GM12878 (cell line): ENCODE results near the gene HINFP. TPM values are rescaled to one million over a fixed set of nuclear protein-coding genes. Genes with fewer than 3 reads are reported as not detected.

Source experiments
- ATF7 ChIP-seq: fragments of 450-650 bp; IDR thresholded peaks from 2 replicates; pipeline ENCODE4 v1.6.1; 2016; ENCODE audit warnings: low read depth, mild to moderate bottlenecking
- BMI1 ChIP-seq: fragments of 450-650 bp; IDR thresholded peaks from 2 replicates; pipeline ENCODE4 v1.6.1; 2016; ENCODE audit warnings: mild to moderate bottlenecking, moderate library complexity, borderline replicate concordance
- CBX3 ChIP-seq: fragments of 200-600 bp; sonication (generic); IDR thresholded peaks from 2 replicates; pipeline ENCODE4 v1.6.1; 2016; ENCODE audit warnings: low read depth, borderline replicate concordance
- EED ChIP-seq: sonication (generic); IDR thresholded peaks from 2 replicates; pipeline ENCODE4 v1.6.1; 2016; ENCODE audit warnings: antibody characterized with exemption, low read depth
- FOS ChIP-seq: IDR thresholded peaks from 3 replicates; pipeline ENCODE4 v1.6.1; 2011; ENCODE audit warnings: borderline replicate concordance; ENCODE audit not compliant: insufficient read length; ENCODE audit errors: extremely low read depth
- HCFC1 ChIP-seq: fragments of 150-350 bp; IDR thresholded peaks from 2 replicates; pipeline ENCODE4 v1.6.1; 2014; ENCODE audit warnings: low read length
- MXI1 ChIP-seq: fragments of 150-350 bp; IDR thresholded peaks from 2 replicates; pipeline ENCODE4 v1.6.1; 2011; ENCODE audit warnings: low read depth, mild to moderate bottlenecking, inconsistent platforms, low read length, improper control_type of control experiment
- MYB ChIP-seq: fragments of 150-350 bp; IDR thresholded peaks from 2 replicates; pipeline ENCODE4 v1.6.1; 2014; ENCODE audit warnings: mild to moderate bottlenecking, low read depth, low read length, borderline replicate concordance
- NBN ChIP-seq: fragments of 450-650 bp; IDR thresholded peaks from 2 replicates; pipeline ENCODE4 v1.6.1; 2016
- NR2C1 ChIP-seq: fragments of 450-650 bp; IDR thresholded peaks from 2 replicates; pipeline ENCODE4 v1.6.1; 2017; ENCODE audit warnings: antibody characterized with exemption, mild to moderate bottlenecking, moderate library complexity
- POLR2A ChIP-seq: IDR thresholded peaks from 2 replicates; pipeline ENCODE4 v1.6.1; 2011; ENCODE audit warnings: low read depth, mild to moderate bottlenecking, low read length
- SMARCA5 ChIP-seq: fragments of 450-650 bp; IDR thresholded peaks from 2 replicates; pipeline ENCODE4 v1.6.1; 2017; ENCODE audit warnings: mild to moderate bottlenecking
- STAT1 ChIP-seq: fragments of 450-650 bp; conservative IDR thresholded peaks from 2 replicates; pipeline ENCODE4 v1.6.1; 2014; ENCODE audit warnings: antibody characterized with exemption, mild to moderate bottlenecking
- ZNF207 ChIP-seq: fragments of 450-650 bp; IDR thresholded peaks from 2 replicates; pipeline ENCODE4 v1.6.1; 2014; ENCODE audit warnings: antibody characterized with exemption, mild to moderate bottlenecking, borderline replicate concordance
- ZNF622 ChIP-seq: fragments of 450-650 bp; IDR thresholded peaks from 2 replicates; pipeline ENCODE4 v1.6.1; 2017; ENCODE audit warnings: mild to moderate bottlenecking, inconsistent platforms
- polyA plus RNA-seq, 11 experiments: library from polyadenylated mRNA; depleted of rRNA in 4 of 11; unstranded in 6 of 11; stranded (reverse) in 5 of 11; fragments of >200 nt; fragmentation: Nextera tagmentation in 4 of 11; fragmentation: Illumina TruSeq in 1 of 11; extraction: Ambion mirVana in 4 of 11; extraction: Trizol in 1 of 11; gene quantifications; 1 replicate in 1 of 11; 2 replicates in 10 of 11; pipeline versions ENCODE4 v1.2.1 to v1.2.3, GENCODE V29; 2011 to 2016; ENCODE audit warnings: inconsistent platforms in 2 of 11, missing spikeins in 2 of 11, low read depth in 1 of 11
- total RNA-seq, 4 experiments: library from RNA; depleted of rRNA in 3 of 4; stranded (reverse); fragments of >200 nt in 3 of 4; fragmentation: Illumina TruSeq in 1 of 4; extraction: Trizol in 1 of 4; gene quantifications; 2 replicates each; pipeline versions ENCODE4 v1.2.1 to v1.2.3, GENCODE V29; 2013 to 2021
- TF ChIP-seq, protein P1 (sequence below): fragments of 450-650 bp; IDR thresholded peaks from 2 replicates; pipeline ENCODE4 v1.6.1; 2018; ENCODE audit warnings: mild to moderate bottlenecking, low read depth, moderate library complexity; ENCODE audit not compliant: partially characterized antibody
- TF ChIP-seq, protein P2 (sequence below): IDR thresholded peaks from 2 replicates; pipeline ENCODE4 v1.6.1; 2011; ENCODE audit warnings: low read depth, low read length, improper control_type of control experiment, borderline replicate concordance
- TF ChIP-seq, protein P3 (sequence below): fragments of 450-650 bp; IDR thresholded peaks from 2 replicates; pipeline ENCODE4 v1.6.1; 2014; ENCODE audit warnings: mild to moderate bottlenecking
- TF ChIP-seq, protein P4 (sequence below): IDR thresholded peaks from 2 replicates; pipeline ENCODE4 v1.6.1; 2011; ENCODE audit warnings: low read depth, mild to moderate bottlenecking, low read length, moderate library complexity, borderline replicate concordance; ENCODE audit errors: extremely low read depth
- TF ChIP-seq, protein P5 (sequence below): fragments of 150-350 bp; IDR thresholded peaks from 2 replicates; pipeline ENCODE4 v1.6.1; 2016; ENCODE audit warnings: low read depth, low read length
- TF ChIP-seq, protein P6 (sequence below): fragments of 450-650 bp; IDR thresholded peaks from 2 replicates; pipeline ENCODE4 v1.6.1; 2016; ENCODE audit warnings: mild to moderate bottlenecking

Gene HINFP
- total and polyA plus RNA-seq, 10 of the 15 experiments (the other 5 are each of a cell fraction or from before 2014, with no cell fraction given), result 13.1 to 26.3 (median 18.6) TPM

DNA sequence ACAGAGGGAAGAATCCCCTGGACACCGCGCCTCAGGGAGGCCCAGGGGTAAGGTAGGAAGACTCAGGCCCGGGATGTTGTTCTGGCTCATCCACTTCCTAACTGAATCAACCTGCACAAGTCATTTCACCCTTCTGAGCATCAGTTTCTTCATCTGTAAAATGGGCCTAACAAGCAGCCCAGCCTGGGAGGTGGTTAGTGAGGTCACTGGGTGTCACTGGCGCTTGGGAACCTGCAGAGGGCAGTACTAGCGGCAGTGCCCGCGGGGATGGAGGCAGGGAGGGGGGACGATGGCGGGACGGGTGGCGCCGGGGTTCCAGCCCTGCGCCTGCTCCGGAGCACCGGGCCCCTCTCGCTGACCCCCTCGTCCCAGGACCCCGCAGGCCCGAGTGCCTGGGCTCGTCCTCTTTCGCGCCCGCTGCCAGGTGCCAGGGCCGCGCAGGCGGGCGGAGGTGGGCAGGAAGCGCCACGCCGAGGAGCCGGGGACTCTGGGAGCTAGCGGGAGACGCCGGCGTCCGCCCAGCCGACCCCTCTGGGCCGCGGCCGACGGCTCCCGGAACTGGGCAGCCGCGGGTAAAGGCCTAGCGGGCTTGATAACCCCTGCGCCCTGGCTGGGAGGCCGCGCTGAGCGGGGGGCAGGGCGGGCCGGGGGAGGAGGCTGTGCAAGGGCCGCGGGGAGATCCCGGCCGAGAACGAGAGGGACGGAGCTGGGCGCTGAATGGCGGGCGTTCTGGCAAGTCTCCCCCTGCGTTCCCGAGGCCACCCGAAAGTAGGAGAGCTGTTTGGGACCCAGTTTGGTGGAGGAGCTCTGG is 47.3 kb downstream of the HINFP start, which contains the start of gene NLRX1 (continued):
- TF ChIP-seq, protein P1, sequence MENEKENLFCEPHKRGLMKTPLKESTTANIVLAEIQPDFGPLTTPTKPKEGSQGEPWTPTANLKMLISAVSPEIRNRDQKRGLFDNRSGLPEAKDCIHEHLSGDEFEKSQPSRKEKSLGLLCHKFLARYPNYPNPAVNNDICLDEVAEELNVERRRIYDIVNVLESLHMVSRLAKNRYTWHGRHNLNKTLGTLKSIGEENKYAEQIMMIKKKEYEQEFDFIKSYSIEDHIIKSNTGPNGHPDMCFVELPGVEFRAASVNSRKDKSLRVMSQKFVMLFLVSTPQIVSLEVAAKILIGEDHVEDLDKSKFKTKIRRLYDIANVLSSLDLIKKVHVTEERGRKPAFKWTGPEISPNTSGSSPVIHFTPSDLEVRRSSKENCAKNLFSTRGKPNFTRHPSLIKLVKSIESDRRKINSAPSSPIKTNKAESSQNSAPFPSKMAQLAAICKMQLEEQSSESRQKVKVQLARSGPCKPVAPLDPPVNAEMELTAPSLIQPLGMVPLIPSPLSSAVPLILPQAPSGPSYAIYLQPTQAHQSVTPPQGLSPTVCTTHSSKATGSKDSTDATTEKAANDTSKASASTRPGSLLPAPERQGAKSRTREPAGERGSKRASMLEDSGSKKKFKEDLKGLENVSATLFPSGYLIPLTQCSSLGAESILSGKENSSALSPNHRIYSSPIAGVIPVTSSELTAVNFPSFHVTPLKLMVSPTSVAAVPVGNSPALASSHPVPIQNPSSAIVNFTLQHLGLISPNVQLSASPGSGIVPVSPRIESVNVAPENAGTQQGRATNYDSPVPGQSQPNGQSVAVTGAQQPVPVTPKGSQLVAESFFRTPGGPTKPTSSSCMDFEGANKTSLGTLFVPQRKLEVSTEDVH, result no peak
- TF ChIP-seq, protein P2, sequence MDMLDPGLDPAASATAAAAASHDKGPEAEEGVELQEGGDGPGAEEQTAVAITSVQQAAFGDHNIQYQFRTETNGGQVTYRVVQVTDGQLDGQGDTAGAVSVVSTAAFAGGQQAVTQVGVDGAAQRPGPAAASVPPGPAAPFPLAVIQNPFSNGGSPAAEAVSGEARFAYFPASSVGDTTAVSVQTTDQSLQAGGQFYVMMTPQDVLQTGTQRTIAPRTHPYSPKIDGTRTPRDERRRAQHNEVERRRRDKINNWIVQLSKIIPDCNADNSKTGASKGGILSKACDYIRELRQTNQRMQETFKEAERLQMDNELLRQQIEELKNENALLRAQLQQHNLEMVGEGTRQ, result no peak
- no peak for TF ChIP-seq ZNF622
- TF ChIP-seq, protein P3, sequence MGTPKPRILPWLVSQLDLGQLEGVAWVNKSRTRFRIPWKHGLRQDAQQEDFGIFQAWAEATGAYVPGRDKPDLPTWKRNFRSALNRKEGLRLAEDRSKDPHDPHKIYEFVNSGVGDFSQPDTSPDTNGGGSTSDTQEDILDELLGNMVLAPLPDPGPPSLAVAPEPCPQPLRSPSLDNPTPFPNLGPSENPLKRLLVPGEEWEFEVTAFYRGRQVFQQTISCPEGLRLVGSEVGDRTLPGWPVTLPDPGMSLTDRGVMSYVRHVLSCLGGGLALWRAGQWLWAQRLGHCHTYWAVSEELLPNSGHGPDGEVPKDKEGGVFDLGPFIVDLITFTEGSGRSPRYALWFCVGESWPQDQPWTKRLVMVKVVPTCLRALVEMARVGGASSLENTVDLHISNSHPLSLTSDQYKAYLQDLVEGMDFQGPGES, result no peak
- TF ChIP-seq, protein P4, sequence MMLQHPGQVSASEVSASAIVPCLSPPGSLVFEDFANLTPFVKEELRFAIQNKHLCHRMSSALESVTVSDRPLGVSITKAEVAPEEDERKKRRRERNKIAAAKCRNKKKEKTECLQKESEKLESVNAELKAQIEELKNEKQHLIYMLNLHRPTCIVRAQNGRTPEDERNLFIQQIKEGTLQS, result no peak
- peak; percentile 85 for TF ChIP-seq ATF7
- peak; percentile 90 for TF ChIP-seq POLR2A
- TF ChIP-seq CBX3, result no peak
- TF ChIP-seq MYB, result no peak
- TF ChIP-seq NBN, result peak; percentile 86
- TF ChIP-seq, protein P5, sequence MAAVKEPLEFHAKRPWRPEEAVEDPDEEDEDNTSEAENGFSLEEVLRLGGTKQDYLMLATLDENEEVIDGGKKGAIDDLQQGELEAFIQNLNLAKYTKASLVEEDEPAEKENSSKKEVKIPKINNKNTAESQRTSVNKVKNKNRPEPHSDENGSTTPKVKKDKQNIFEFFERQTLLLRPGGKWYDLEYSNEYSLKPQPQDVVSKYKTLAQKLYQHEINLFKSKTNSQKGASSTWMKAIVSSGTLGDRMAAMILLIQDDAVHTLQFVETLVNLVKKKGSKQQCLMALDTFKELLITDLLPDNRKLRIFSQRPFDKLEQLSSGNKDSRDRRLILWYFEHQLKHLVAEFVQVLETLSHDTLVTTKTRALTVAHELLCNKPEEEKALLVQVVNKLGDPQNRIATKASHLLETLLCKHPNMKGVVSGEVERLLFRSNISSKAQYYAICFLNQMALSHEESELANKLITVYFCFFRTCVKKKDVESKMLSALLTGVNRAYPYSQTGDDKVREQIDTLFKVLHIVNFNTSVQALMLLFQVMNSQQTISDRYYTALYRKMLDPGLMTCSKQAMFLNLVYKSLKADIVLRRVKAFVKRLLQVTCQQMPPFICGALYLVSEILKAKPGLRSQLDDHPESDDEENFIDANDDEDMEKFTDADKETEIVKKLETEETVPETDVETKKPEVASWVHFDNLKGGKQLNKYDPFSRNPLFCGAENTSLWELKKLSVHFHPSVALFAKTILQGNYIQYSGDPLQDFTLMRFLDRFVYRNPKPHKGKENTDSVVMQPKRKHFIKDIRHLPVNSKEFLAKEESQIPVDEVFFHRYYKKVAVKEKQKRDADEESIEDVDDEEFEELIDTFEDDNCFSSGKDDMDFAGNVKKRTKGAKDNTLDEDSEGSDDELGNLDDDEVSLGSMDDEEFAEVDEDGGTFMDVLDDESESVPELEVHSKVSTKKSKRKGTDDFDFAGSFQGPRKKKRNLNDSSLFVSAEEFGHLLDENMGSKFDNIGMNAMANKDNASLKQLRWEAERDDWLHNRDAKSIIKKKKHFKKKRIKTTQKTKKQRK, result no peak
- TF ChIP-seq HCFC1, result peak; percentile 15; the same call in 1 of the 2 replicates
- no peak for TF ChIP-seq STAT1
- TF ChIP-seq SMARCA5, result peak; percentile 100
- 0 out of 2 replicates have a peak, but pooled peaks have one; percentile 19 for TF ChIP-seq NR2C1
- peak; percentile 36; the same call in 1 of the 2 replicates for TF ChIP-seq EED
- TF ChIP-seq BMI1, result no peak
- TF ChIP-seq FOS, result no peak
- TF ChIP-seq, protein P6, sequence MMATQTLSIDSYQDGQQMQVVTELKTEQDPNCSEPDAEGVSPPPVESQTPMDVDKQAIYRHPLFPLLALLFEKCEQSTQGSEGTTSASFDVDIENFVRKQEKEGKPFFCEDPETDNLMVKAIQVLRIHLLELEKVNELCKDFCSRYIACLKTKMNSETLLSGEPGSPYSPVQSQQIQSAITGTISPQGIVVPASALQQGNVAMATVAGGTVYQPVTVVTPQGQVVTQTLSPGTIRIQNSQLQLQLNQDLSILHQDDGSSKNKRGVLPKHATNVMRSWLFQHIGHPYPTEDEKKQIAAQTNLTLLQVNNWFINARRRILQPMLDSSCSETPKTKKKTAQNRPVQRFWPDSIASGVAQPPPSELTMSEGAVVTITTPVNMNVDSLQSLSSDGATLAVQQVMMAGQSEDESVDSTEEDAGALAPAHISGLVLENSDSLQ, result peak; percentile 33; the same call in 1 of the 2 replicates
- no peak for TF ChIP-seq MXI1
- TF ChIP-seq ZNF207, result peak; percentile 80; the same call in 1 of the 2 replicates
